GM23338 (cell line): ENCODE measurements around the gene KCNQ1OT1.

Source experiments
- CREB1 ChIP-seq: fragments of 250-450 bp; sonication (Bioruptor Pico); IDR thresholded peaks from 2 replicates; pipeline ENCODE4 v1.5.0; 2020; ENCODE audit warnings: low read depth, mild to moderate bottlenecking, moderate library complexity
- EZH2 ChIP-seq: fragments of 200-600 bp; sonication (generic); IDR thresholded peaks from one replicate; pipeline ENCODE4 v1.8.0; 2017; ENCODE audit warnings: antibody characterized with exemption, mild to moderate bottlenecking, low read depth; ENCODE audit not compliant: unreplicated experiment
- JUNB ChIP-seq: IDR thresholded peaks from one replicate; pipeline ENCODE4 v1.6.1; 2016; ENCODE audit warnings: antibody characterized with exemption; ENCODE audit not compliant: unreplicated experiment
- POLR2AphosphoS5 ChIP-seq: IDR thresholded peaks from 2 replicates; pipeline ENCODE4 v1.6.1; 2016; ENCODE audit warnings: antibody characterized with exemption, low read depth
- ZNF331 ChIP-seq: fragments of 250-450 bp; sonication (Bioruptor Pico); IDR thresholded peaks from 2 replicates; pipeline ENCODE4 v1.5.0; 2020; ENCODE audit warnings: low read depth, mild to moderate bottlenecking, moderate library complexity
- TF ChIP-seq, protein P1 (sequence below), 2 experiments: fragments of 200-600 bp in 1 of 2; sonication (generic) in 1 of 2; conservative IDR thresholded peaks; 2 replicates each; pipeline versions ENCODE4 v1.5.1 to v1.6.1; 2016 to 2017; ENCODE audit warnings: antibody characterized with exemption in 2 of 2, low read depth in 2 of 2, mild to moderate bottlenecking in 2 of 2, moderate library complexity in 1 of 2

DNA sequence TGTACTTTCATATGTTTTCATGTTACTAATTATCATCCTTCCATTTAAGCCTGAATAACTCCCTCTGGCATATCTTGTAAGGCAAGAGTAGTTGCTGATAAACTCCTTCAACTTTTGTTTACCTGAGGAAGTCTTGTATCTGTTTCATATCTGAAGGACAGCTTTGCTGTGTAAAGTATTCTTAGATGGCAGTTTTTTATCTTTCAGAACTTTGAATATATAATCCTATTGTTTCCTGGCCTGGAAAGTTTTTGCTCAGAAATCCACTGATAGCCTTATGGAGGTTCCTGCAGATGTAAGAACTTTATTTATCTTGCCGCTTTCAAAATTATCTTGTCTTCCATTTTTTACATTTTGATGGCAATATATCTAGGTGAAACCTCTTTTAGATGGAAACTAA, 69.1 kb downstream of the KCNQ1OT1 start:
- TF ChIP-seq EZH2: no peak
- TF ChIP-seq, protein P1, sequence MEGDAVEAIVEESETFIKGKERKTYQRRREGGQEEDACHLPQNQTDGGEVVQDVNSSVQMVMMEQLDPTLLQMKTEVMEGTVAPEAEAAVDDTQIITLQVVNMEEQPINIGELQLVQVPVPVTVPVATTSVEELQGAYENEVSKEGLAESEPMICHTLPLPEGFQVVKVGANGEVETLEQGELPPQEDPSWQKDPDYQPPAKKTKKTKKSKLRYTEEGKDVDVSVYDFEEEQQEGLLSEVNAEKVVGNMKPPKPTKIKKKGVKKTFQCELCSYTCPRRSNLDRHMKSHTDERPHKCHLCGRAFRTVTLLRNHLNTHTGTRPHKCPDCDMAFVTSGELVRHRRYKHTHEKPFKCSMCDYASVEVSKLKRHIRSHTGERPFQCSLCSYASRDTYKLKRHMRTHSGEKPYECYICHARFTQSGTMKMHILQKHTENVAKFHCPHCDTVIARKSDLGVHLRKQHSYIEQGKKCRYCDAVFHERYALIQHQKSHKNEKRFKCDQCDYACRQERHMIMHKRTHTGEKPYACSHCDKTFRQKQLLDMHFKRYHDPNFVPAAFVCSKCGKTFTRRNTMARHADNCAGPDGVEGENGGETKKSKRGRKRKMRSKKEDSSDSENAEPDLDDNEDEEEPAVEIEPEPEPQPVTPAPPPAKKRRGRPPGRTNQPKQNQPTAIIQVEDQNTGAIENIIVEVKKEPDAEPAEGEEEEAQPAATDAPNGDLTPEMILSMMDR (conservative IDR thresholded peaks at IDR 0.05; ENCODE audit: low read depth in 2 of 2): no peak
- TF ChIP-seq CREB1 (CRISPR knock-in tag): no peak
- no peak for TF ChIP-seq POLR2AphosphoS5
- no peak for TF ChIP-seq ZNF331 (CRISPR knock-in tag)
- TF ChIP-seq JUNB: no peak
